Keratinocyte (primary cell): ENCODE results near the gene EXT2. TPM values are rescaled to one million over a fixed set of nuclear protein-coding genes. Genes with fewer than 3 reads are reported as not detected.

Experiments used
- DNase-seq: peaks from one replicate; pipeline ENCODE4 v3.0.0-alpha.2; 2011; ENCODE audit warnings: low read depth, missing footprints, low spot score
- FAIRE-seq: peaks from 2 replicates; lab custom pipeline; 2011; peaks lifted over from hg19 to GRCh38; lab: Jason Lieb, UNC
- H2AFZ ChIP-seq: 2 replicates; pipeline ENCODE4 v1.6.0; 2012; ENCODE audit warnings: low read length, control low read depth, inconsistent platforms; ENCODE audit not compliant: control insufficient read depth
- H3K27ac ChIP-seq: 2 replicates; pipeline ENCODE4 v1.5.1; 2011; ENCODE audit warnings: low read length; ENCODE audit not compliant: control insufficient read depth, insufficient read depth
- H3K27me3 ChIP-seq: 3 replicates; pipeline ENCODE4 v1.6.0; 2011; ENCODE audit warnings: low read length; ENCODE audit not compliant: control insufficient read depth, insufficient read depth; ENCODE audit errors: extremely low read depth
- H3K36me3 ChIP-seq, 2 experiments: 2 replicates in 1 of 2; 3 replicates in 1 of 2; pipeline ENCODE4 v1.5.1; 2011; ENCODE audit warnings: low read length in 2 of 2, mild to moderate bottlenecking in 1 of 2; ENCODE audit not compliant: control insufficient read depth in 2 of 2, insufficient read depth in 2 of 2; ENCODE audit errors: extremely low read depth in 1 of 2
- H3K4me1 ChIP-seq: 3 replicates; pipeline ENCODE4 v1.5.1; 2011; ENCODE audit warnings: low read length; ENCODE audit not compliant: control insufficient read depth, insufficient read depth; ENCODE audit errors: extremely low read depth
- H3K4me2 ChIP-seq: 3 replicates; pipeline ENCODE4 v1.6.0; 2011; ENCODE audit warnings: low read depth, low read length; ENCODE audit not compliant: control insufficient read depth, insufficient read depth; ENCODE audit errors: extremely low read depth
- H3K4me3 ChIP-seq, 3 experiments: fragments of 200-600 bp in 1 of 3; sonication (generic) in 1 of 3; 2 replicates in 2 of 3; 3 replicates in 1 of 3; pipeline ENCODE4 v1.5.1; 2011 to 2016; ENCODE audit warnings: low read length in 3 of 3, mild to moderate bottlenecking in 3 of 3, control low read depth in 2 of 3, inconsistent platforms in 1 of 3, low read depth in 1 of 3, mixed read lengths in 1 of 3, mixed run types in 1 of 3, moderate library complexity in 1 of 3; ENCODE audit not compliant: control insufficient read depth in 2 of 3, insufficient read depth in 2 of 3; ENCODE audit errors: extremely low read depth in 1 of 3
- H3K79me2 ChIP-seq: 2 replicates; pipeline ENCODE4 v1.6.0; 2012; ENCODE audit warnings: low read length; ENCODE audit not compliant: control insufficient read depth, insufficient read depth
- H3K9ac ChIP-seq: 3 replicates; pipeline ENCODE4 v1.6.0; 2011; ENCODE audit warnings: low read length; ENCODE audit not compliant: control insufficient read depth, insufficient read depth; ENCODE audit errors: extremely low read depth
- H3K9me1 ChIP-seq: 3 replicates; pipeline ENCODE4 v1.6.0; 2011; ENCODE audit warnings: low read length; ENCODE audit not compliant: control insufficient read depth, insufficient read depth; ENCODE audit errors: extremely low read depth
- H3K9me3 ChIP-seq: 2 replicates; pipeline ENCODE4 v1.5.1; 2012; ENCODE audit warnings: low read depth, low read length; ENCODE audit not compliant: control insufficient read depth
- H4K20me1 ChIP-seq: 3 replicates; pipeline ENCODE4 v1.6.0; 2011; ENCODE audit warnings: low read length; ENCODE audit not compliant: control insufficient read depth, insufficient read depth; ENCODE audit errors: extremely low read depth
- CTCF ChIP-seq, 3 experiments: IDR thresholded peaks in 1 of 3; conservative IDR thresholded peaks in 1 of 3; optimal IDR thresholded peaks in 1 of 3; 2 replicates in 2 of 3; 3 replicates in 1 of 3; pipeline versions ENCODE3 to v1.5.1; 2011; ENCODE audit warnings: low read length in 3 of 3, mild to moderate bottlenecking in 3 of 3, moderate library complexity in 2 of 3, control low read depth in 1 of 3, inconsistent platforms in 1 of 3; ENCODE audit not compliant: insufficient read depth in 2 of 3; ENCODE audit errors: extremely low read depth in 1 of 3
- EZH2 ChIP-seq: IDR thresholded peaks from one replicate; pipeline ENCODE4 v1.6.1; 2012; ENCODE audit warnings: inconsistent platforms, mild to moderate bottlenecking, low read length, moderate library complexity
- dilution Hi-C: fragments of 300-500 bp; cut with MboI; formaldehyde crosslinking; loops from one replicate; pipeline ENCODE4 v1.7.0; 2020; ENCODE audit warnings: low sequenced_read_pairs; ENCODE audit not compliant: extremely low pct_ligation_motif_present
- polyA plus RNA-seq, 5 experiments: library from polyadenylated mRNA; depleted of rRNA in 3 of 5; stranded (reverse) in 3 of 5; stranded (forward) in 1 of 5; unstranded in 1 of 5; fragments of >200 nt; gene quantifications; 1 replicate in 1 of 5; 2 replicates in 3 of 5; 3 replicates in 1 of 5; pipeline versions ENCODE4 v1.2.1 to v1.2.3, GENCODE V29; 2011 to 2012; ENCODE audit warnings: missing spikeins in 2 of 5, low read depth in 1 of 5, low replicate concordance in 1 of 5

Gene EXT2
- polyA plus RNA-seq, 1 donor (not counting 4 experiments of a cell fraction or from before 2014, with no cell fraction given), result 148 TPM

- dilution Hi-C loops, result no loop called here
- H3K4me1 ChIP-seq, result no peaks in the 10 kb centered on the region
- H3K36me3 ChIP-seq, result peaks cover 32 to 43% of the 10 kb centered on the region in 2 experiments
- no peaks in the 10 kb centered on the region for H3K9me1 ChIP-seq
- H3K4me3 ChIP-seq, result no peak overlapping the region
- FAIRE-seq (no peak), DNase-seq (no peak)
- H3K4me2 ChIP-seq, result no peak overlapping the region
- H3K27ac ChIP-seq, result no peak overlapping the region
- no peaks in the 10 kb centered on the region for H3K27me3 ChIP-seq
- no peak overlapping the region for H2AFZ ChIP-seq
- H3K79me2 ChIP-seq, result no peaks in the 10 kb centered on the region
- no peaks in the 10 kb centered on the region for H4K20me1 ChIP-seq
- TF ChIP-seq EZH2 (no peak), CTCF (optimal IDR thresholded peaks at IDR 0.05 in 1 of 3, IDR thresholded peaks at IDR 0.05 in 1 of 3, conservative IDR thresholded peaks at IDR 0.05 in 1 of 3; ENCODE audit: extremely low read depth in 1 of 3, insufficient read depth in 2 of 3, low read length in 3 of 3) (no peak)
- H3K9me3 ChIP-seq, result no peaks in the 10 kb centered on the region
- H3K9ac ChIP-seq, result no peak overlapping the region
Measured at GRCh38 chr11:44128729-44129128, 33.3 kb downstream of the EXT2 start.

- Histone ChIP-seq H3K9me3 (no peaks in the 10 kb centered on the region), H3K9ac (no peak overlapping the region), H4K20me1 (no peaks in the 10 kb centered on the region), H3K27ac (no peak overlapping the region), H2AFZ (no peak overlapping the region), H3K4me1 (no peaks in the 10 kb centered on the region), H3K9me1 (no peaks in the 10 kb centered on the region), H3K4me3 (no peak overlapping the region), H3K36me3 (peaks cover 23 to 38% of the 10 kb centered on the region in 2 experiments), H3K79me2 (no peaks in the 10 kb centered on the region), H3K4me2 (no peak overlapping the region), H3K27me3 (no peaks in the 10 kb centered on the region)
- DNase-seq (no peak), FAIRE-seq (no peak)
- no peak for TF ChIP-seq EZH2
- no peak for TF ChIP-seq CTCF (optimal IDR thresholded peaks at IDR 0.05 in 1 of 3, IDR thresholded peaks at IDR 0.05 in 1 of 3, conservative IDR thresholded peaks at IDR 0.05 in 1 of 3; ENCODE audit: extremely low read depth in 1 of 3, insufficient read depth in 2 of 3, low read length in 3 of 3)
- dilution Hi-C loops, result no loop called here
Measured at GRCh38 chr11:44130751-44131150, 35.3 kb downstream of the EXT2 start.
